ENCODE measurements around the gene CBARP. TPM values are rescaled to one million over a fixed set of nuclear protein-coding genes. Genes with fewer than 3 reads are reported as not detected.

CBARP gene
- polyA plus RNA-seq, 1 of the 3 experiments (the other 2 are of a cell fraction): 5.1 TPM

GRCh38 chr19:1258707-1259205 is 21.0 kb upstream of the CBARP start:
- peaks cover 37 to 49% of the 10 kb centered on the region in 2 experiments for H3K36me3 ChIP-seq (replicated peaks in 1 of 2; ENCODE audit: control insufficient read depth in 1 of 2, insufficient read depth in 2 of 2, low read length in 1 of 2)

GRCh38 chr19:1258163-1258492 is 20.3 kb upstream of the CBARP start:
- Histone ChIP-seq H3K27ac (ENCODE audit: low read depth in 2 of 2, low read length in 1 of 2) (peak overlapping the region; percentile 83 to 90; a peak in 3 of 4 replicates), H3K9ac (peak overlapping the region; percentile 25; the same call in 1 of the 2 replicates), H3K36me3 (replicated peaks in 1 of 2; ENCODE audit: control insufficient read depth in 1 of 2, insufficient read depth in 2 of 2, low read length in 1 of 2) (peaks cover 41 to 53% of the 10 kb centered on the region in 2 experiments), H3K9me2 (no peaks in the 10 kb centered on the region), H3K4me3 (ENCODE audit: low read depth in 2 of 2, low read length in 1 of 2) (no peak overlapping the region), H3K4me2 (peak overlapping the region; percentile 23; the same call in 1 of the 2 replicates), H3K27me3 (ENCODE audit: insufficient read depth) (no peaks in the 10 kb centered on the region), H2AFZ (ENCODE audit: low read depth) (no peak overlapping the region), H3K79me2 (ENCODE audit: insufficient read depth) (peaks cover 65% of the 10 kb centered on the region), H3K4me1 (ENCODE audit: control insufficient read depth in 1 of 2, insufficient read depth in 2 of 2, low read depth in 1 of 2, low read length in 1 of 2) (peaks cover 58 to 69% of the 10 kb centered on the region in 2 experiments), H3F3A (replicated peaks; ENCODE audit: insufficient read depth) (peaks cover 65% of the 10 kb centered on the region), H3K9me3 (no peaks in the 10 kb centered on the region), H4K20me1 (ENCODE audit: insufficient read depth) (peaks cover 56% of the 10 kb centered on the region)
- CTCF ChIA-PET: interaction anchor here (3.1 to 18.6 kb wide), 3 partner anchors 8 to 15 kb away, joined by 13 to 594 read pairs (median 99); partner anchors contain the start of genes ATP5F1D and MIDN
- POLR2A ChIA-PET: interaction anchor here (4.8 kb wide), 1 partner anchor 11 kb away, joined by 34 read pairs; the partner anchor contains the start of gene CIRBP
- TF ChIP-seq MXI1 (IDR thresholded peaks at IDR 0.05; ENCODE audit: low read depth, low read length) (no peak), ZBTB33 (IDR thresholded peaks at IDR 0.05; ENCODE audit: borderline replicate concordance, low read depth) (no peak), MAX (IDR thresholded peaks at IDR 0.05; ENCODE audit: low read depth) (no peak), CHD2 (IDR thresholded peaks at IDR 0.05; ENCODE audit: low read length, partially characterized antibody) (no peak), GATA2 (CRISPR knock-in tag; IDR thresholded peaks at IDR 0.05) (no peak), IRF3 (IDR thresholded peaks at IDR 0.05; ENCODE audit: low read depth, low read length) (no peak), JUND (IDR thresholded peaks at IDR 0.05) (no peak), ELF1 (IDR thresholded peaks at IDR 0.05) (no peak), POLR2AphosphoS5 (IDR thresholded peaks at IDR 0.05; ENCODE audit: low read depth, low read length) (no peak), PBX3 (IDR thresholded peaks at IDR 0.05) (no peak), CTCF (IDR thresholded peaks at IDR 0.05) (no peak), TAF1 (IDR thresholded peaks at IDR 0.05; ENCODE audit: borderline replicate concordance, low read depth, low read length) (no peak), NFIC (IDR thresholded peaks at IDR 0.05; ENCODE audit: borderline replicate concordance) (no peak), SMC3 (IDR thresholded peaks at IDR 0.05; ENCODE audit: low read depth, low read length) (no peak), RCOR1 (IDR thresholded peaks at IDR 0.05; ENCODE audit: low read length) (no peak)
- 88% methylated on average over 8 of the region's 8 CpGs for WGBS (ENCODE audit: low lambda C conversion rate)
- no peak for DNase-seq

More at GRCh38 chr19:1258707-1259205, 21.0 kb upstream of the CBARP start:
- Histone ChIP-seq H3F3A (replicated peaks; ENCODE audit: insufficient read depth) (peaks cover 62% of the 10 kb centered on the region), H3K79me2 (ENCODE audit: insufficient read depth) (peaks cover 59% of the 10 kb centered on the region), H3K4me1 (ENCODE audit: control insufficient read depth in 1 of 2, insufficient read depth in 2 of 2, low read depth in 1 of 2, low read length in 1 of 2) (peaks cover 54 to 65% of the 10 kb centered on the region in 2 experiments), H3K4me3 (ENCODE audit: low read depth in 2 of 2, low read length in 1 of 2) (no peak overlapping the region), H3K9me2 (no peaks in the 10 kb centered on the region), H3K4me2 (peak overlapping the region; percentile 41; the same call in 1 of the 2 replicates), H2AFZ (ENCODE audit: low read depth) (no peak overlapping the region), H4K20me1 (ENCODE audit: insufficient read depth) (peaks cover 52% of the 10 kb centered on the region), H3K27me3 (ENCODE audit: insufficient read depth) (no peaks in the 10 kb centered on the region), H3K9me3 (no peaks in the 10 kb centered on the region), H3K9ac (peak overlapping the region; percentile 49; the same call in 1 of the 2 replicates), H3K27ac (ENCODE audit: low read depth in 2 of 2, low read length in 1 of 2) (peak overlapping the region; percentile 83 to 90)
- 56% methylated on average over 15 of the region's 15 CpGs for WGBS (ENCODE audit: low lambda C conversion rate)
- POLR2A ChIA-PET: interaction anchor here (2.6 to 4.8 kb wide), 2 partner anchors 10 to 15 kb away, joined by 9 to 34 read pairs; partner anchors contain the start of gene CIRBP
- TF ChIP-seq FOSL2 (IDR thresholded peaks at IDR 0.05; ENCODE audit: borderline replicate concordance, low read depth): no peak
- no peak for TF ChIP-seq PBX3 (IDR thresholded peaks at IDR 0.05)
- CTCF ChIA-PET: interaction anchor here (3.1 to 18.6 kb wide), 3 partner anchors 7 to 16 kb away, joined by 13 to 594 read pairs (median 99); partner anchors contain the start of genes ATP5F1D and MIDN
- no peak for DNase-seq

Data from SK-N-SH (cell line).